PC-3 (cell line): ENCODE data around the gene STXBP5. TPM values are rescaled to one million over a fixed set of nuclear protein-coding genes. Genes with fewer than 3 reads are reported as not detected.

Experiments
- ATAC-seq: fragments of 200-7000 bp; cut with Tn5 transposase; 2 replicates; pipeline ENCODE4 v1.9.1; 2020; ENCODE audit warnings: mild to moderate bottlenecking, moderate library complexity
- BruUV-seq: library from RNA; stranded (reverse); fragments of 400-500 nt; replicated peaks from 2 replicates; lab custom pipeline; 2021; lab: Mats Ljungman, UMichigan
- CTCF ChIA-PET: fragments of 300-600 bp; sonication (Branson Sonifier 250); formaldehyde crosslinking; loops from one replicate; lab custom pipeline; 2022; ENCODE audit warnings: antibody characterized with exemption; lab: Charles Lee
- POLR2A ChIA-PET: fragments of 300-600 bp; sonication (Branson Sonifier 250); formaldehyde crosslinking; loops from one replicate; lab custom pipeline; 2022; ENCODE audit warnings: antibody characterized with exemption; ENCODE audit not compliant: unreplicated experiment; lab: Charles Lee
- DNase-seq: peaks from one replicate; pipeline ENCODE4 v3.0.0-alpha.2; 2015
- H2AFZ ChIP-seq: fragments of 300-600 bp; sonication (generic); 2 replicates; pipeline ENCODE4 v1.6.0; 2016; ENCODE audit warnings: antibody characterized with exemption, low read length
- H3F3A ChIP-seq: fragments of 300-600 bp; sonication (generic); one replicate; pipeline ENCODE4 v1.6.0; 2017; ENCODE audit warnings: antibody characterized with exemption, low read length, control low read depth, mild to moderate bottlenecking; ENCODE audit not compliant: unreplicated experiment
- H3K27ac ChIP-seq: fragments of 300-600 bp; sonication (generic); 2 replicates; pipeline ENCODE4 v1.5.1; 2016; ENCODE audit warnings: mild to moderate bottlenecking, low read length
- H3K27me3 ChIP-seq: fragments of 300-600 bp; sonication (generic); 2 replicates; pipeline ENCODE4 v1.6.1; 2016; ENCODE audit warnings: low read length, mixed read lengths
- H3K36me3 ChIP-seq: fragments of 300-600 bp; sonication (generic); 2 replicates; pipeline ENCODE4 v1.6.1; 2016; ENCODE audit warnings: low read depth, mixed run types, low read length, mixed read lengths
- H3K4me1 ChIP-seq: fragments of 300-600 bp; sonication (generic); 2 replicates; pipeline ENCODE4 v1.5.1; 2016; ENCODE audit warnings: low read length; ENCODE audit not compliant: insufficient read depth
- H3K4me2 ChIP-seq: fragments of 300-600 bp; sonication (generic); 2 replicates; pipeline ENCODE4 v1.6.0; 2016; ENCODE audit warnings: low read length
- H3K4me3 ChIP-seq: fragments of 300-600 bp; sonication (generic); 2 replicates; pipeline ENCODE4 v1.5.1; 2016; ENCODE audit warnings: mild to moderate bottlenecking, low read length, mixed read lengths
- H3K79me2 ChIP-seq: fragments of 300-600 bp; sonication (generic); 2 replicates; pipeline ENCODE4 v1.6.1; 2017; ENCODE audit warnings: low read length, mixed read lengths
- H3K9ac ChIP-seq: fragments of 300-600 bp; sonication (generic); 2 replicates; pipeline ENCODE4 v1.6.0; 2016; ENCODE audit warnings: mild to moderate bottlenecking, low read length
- H3K9me2 ChIP-seq: fragments of 300-600 bp; sonication (generic); replicated peaks from 2 replicates; pipeline ENCODE4 v1.6.1; 2016; ENCODE audit warnings: mixed run types, low read length, mixed read lengths
- H3K9me3 ChIP-seq: fragments of 300-600 bp; sonication (generic); 2 replicates; pipeline ENCODE4 v1.6.1; 2016; ENCODE audit warnings: low read length, mixed read lengths
- H4K20me1 ChIP-seq: fragments of 300-600 bp; sonication (generic); 2 replicates; pipeline ENCODE4 v1.6.1; 2016; ENCODE audit warnings: low read length, mixed read lengths
- CTCF ChIP-seq: fragments of 300-600 bp; sonication (generic); conservative IDR thresholded peaks from 2 replicates; pipeline ENCODE4 v1.5.1; 2017; ENCODE audit warnings: antibody characterized with exemption, low read depth, mild to moderate bottlenecking, low read length
- EZH2 ChIP-seq: fragments of 300-600 bp; sonication (generic); IDR thresholded peaks from one replicate; pipeline ENCODE4 v1.6.1; 2017; ENCODE audit warnings: antibody characterized with exemption, mild to moderate bottlenecking, low read length; ENCODE audit not compliant: unreplicated experiment
- EZH2phosphoT487 ChIP-seq: fragments of 300-600 bp; sonication (generic); IDR thresholded peaks from 2 replicates; pipeline ENCODE4 v1.6.1; 2018; ENCODE audit warnings: mild to moderate bottlenecking, antibody characterized with exemption, low read length, borderline replicate concordance
- intact Hi-C: fragments of 100-400 bp; cut with micrococcal nuclease; formaldehyde crosslinking; loops from 2 replicates; pipeline ENCODE4 v1.9.0; 2023
- total RNA-seq: library from RNA; depleted of rRNA; stranded (reverse); fragments of >200 nt; gene quantifications from 2 replicates; pipeline ENCODE4 v1.2.3, GENCODE V29; 2014

STXBP5 gene
- total RNA-seq, 1 experiment from 2014 or later = 12.9 TPM

GRCh38 chr6:147390909-147391536 is 186.8 kb downstream of the STXBP5 start:
- Histone ChIP-seq H3K27me3 (no peaks in the 10 kb centered on the region), H3K27ac (no peak overlapping the region), H3K9me2 (no peaks in the 10 kb centered on the region), H3K79me2 (no peaks in the 10 kb centered on the region), H3K36me3 (no peaks in the 10 kb centered on the region), H3F3A (no peaks in the 10 kb centered on the region), H3K4me3 (no peak overlapping the region), H4K20me1 (no peaks in the 10 kb centered on the region), H3K9ac (no peak overlapping the region), H3K9me3 (no peaks in the 10 kb centered on the region), H3K4me2 (no peak overlapping the region), H2AFZ (no peak overlapping the region), H3K4me1 (no peaks in the 10 kb centered on the region)
- intact Hi-C loops = loop anchor here (1.0 to 2.0 kb wide), 2 partner anchors 116 to 775 kb away; no protein-coding TSS in a partner anchor
- peak; percentile 39 for DNase-seq
- ChIA-PET POLR2A (no interaction called here), CTCF (no interaction called here)
- TF ChIP-seq EZH2 = no peak
- peak; percentile 55 for TF ChIP-seq CTCF
- TF ChIP-seq EZH2phosphoT487 = no peak
- BruUV-seq = no TSS peak
- ATAC-seq = no peak

GRCh38 chr6:147392917-147393625 is 188.9 kb downstream of the STXBP5 start:
- POLR2A ChIA-PET = no interaction called here
- intact Hi-C loops = no loop called here

More at GRCh38 chr6:147392917-147393625, 188.9 kb downstream of the STXBP5 start:
- no peak for ATAC-seq
- no peak overlapping the region for H3K9ac ChIP-seq
- H3K4me1 ChIP-seq = no peaks in the 10 kb centered on the region
- H3K4me3 ChIP-seq = no peak overlapping the region
- H3F3A ChIP-seq = no peaks in the 10 kb centered on the region
- no peak for DNase-seq
- H3K79me2 ChIP-seq = no peaks in the 10 kb centered on the region
- no peaks in the 10 kb centered on the region for H3K9me2 ChIP-seq
- H3K27ac ChIP-seq = no peak overlapping the region
- CTCF ChIA-PET = no interaction called here
- no peaks in the 10 kb centered on the region for H3K36me3 ChIP-seq
- BruUV-seq = no TSS peak
- H3K4me2 ChIP-seq = no peak overlapping the region
- TF ChIP-seq CTCF (no peak), EZH2phosphoT487 (no peak), EZH2 (no peak)
- no peaks in the 10 kb centered on the region for H3K9me3 ChIP-seq
- no peaks in the 10 kb centered on the region for H3K27me3 ChIP-seq
- H4K20me1 ChIP-seq = no peaks in the 10 kb centered on the region
- no peak overlapping the region for H2AFZ ChIP-seq
